ENCODE results near the gene KRT26. TPM values are rescaled to one million over a fixed set of nuclear protein-coding genes. Genes with fewer than 3 reads are reported as not detected.

KRT26 gene
- polyA plus RNA-seq, 1 donor from 2014 or later: not detected

DNA sequence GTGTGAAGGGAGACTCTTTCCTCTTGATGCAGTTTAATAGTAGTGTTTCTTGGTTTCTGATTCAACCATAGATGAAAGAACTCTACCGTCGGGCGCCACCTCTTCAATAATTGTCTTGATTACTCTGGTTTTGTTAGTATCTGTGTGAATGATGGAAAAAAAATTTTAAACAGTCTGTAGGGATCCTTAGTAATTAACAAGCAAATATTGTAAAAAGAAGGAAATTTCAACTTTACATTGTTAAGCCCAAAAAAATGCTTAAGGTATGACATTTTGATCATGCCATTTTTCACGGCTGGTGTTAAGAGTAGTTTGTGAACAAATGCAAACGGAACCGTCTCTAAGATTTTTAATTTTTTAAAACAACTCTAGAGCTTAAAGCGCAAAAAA is 46.3 kb upstream of the KRT26 start:
- peaks cover 6% of the 10 kb centered on the region for H3K79me2 ChIP-seq (replicated peaks; ENCODE audit: insufficient read depth, low read length)
- peaks cover 4% of the 10 kb centered on the region for H3K27me3 ChIP-seq (ENCODE audit: insufficient read depth, low read depth, low read length)

DNA sequence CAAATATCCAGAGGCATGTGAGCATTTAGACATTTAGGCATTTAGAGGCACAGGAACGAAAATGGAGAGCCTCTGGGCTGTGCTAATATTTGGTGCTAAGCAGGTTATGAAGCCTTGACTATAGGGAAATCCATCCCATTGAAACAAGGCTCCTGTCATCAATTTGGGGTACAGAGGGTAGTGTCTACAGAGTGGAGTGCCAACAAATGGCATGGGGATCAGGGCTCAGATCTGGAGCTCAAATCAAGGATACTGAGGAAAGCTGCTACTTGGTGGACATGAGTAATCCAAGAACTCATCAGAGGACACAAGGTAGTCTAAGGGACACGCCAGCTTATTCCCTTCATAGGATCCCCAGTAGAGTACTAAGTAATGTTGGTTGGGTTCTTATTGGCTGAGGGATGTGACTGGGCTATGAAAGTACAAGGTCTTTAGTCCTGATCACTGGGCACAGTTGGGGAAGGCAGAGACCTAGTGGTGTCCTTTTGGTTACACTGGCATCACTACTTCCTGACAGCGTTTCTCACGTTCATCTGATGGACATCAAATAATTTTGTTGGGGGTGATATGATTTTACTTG is 45.2 kb upstream of the KRT26 start:
- Histone ChIP-seq H3K9me2 (ENCODE audit: insufficient read depth, low read length) (no peaks in the 10 kb centered on the region), H3K4me2 (ENCODE audit: low read length) (no peak overlapping the region), H3K9me3 (ENCODE audit: low read length) (no peaks in the 10 kb centered on the region), H3F3A (ENCODE audit: insufficient read depth, low read length, poor library complexity, severe bottlenecking) (no peaks in the 10 kb centered on the region), H3K9ac (ENCODE audit: low read length) (no peak overlapping the region), H3K27ac (ENCODE audit: low read length) (no peak overlapping the region), H3K79me2 (replicated peaks; ENCODE audit: insufficient read depth, low read length) (peaks cover 6% of the 10 kb centered on the region), H3K27me3 (ENCODE audit: insufficient read depth, low read depth, low read length) (peaks cover 4% of the 10 kb centered on the region), H2AFZ (ENCODE audit: low read depth, low read length) (no peak overlapping the region), H3K4me3 (ENCODE audit: low read length) (peak overlapping the region; percentile 78), H4K20me1 (ENCODE audit: insufficient read depth) (no peaks in the 10 kb centered on the region), H3K36me3 (ENCODE audit: insufficient read depth, low read length) (no peaks in the 10 kb centered on the region)
- TF ChIP-seq POLR2AphosphoS5 (IDR thresholded peaks at IDR 0.05) (no peak), EZH2 (IDR thresholded peaks at IDR 0.05; ENCODE audit: borderline replicate concordance, insufficient read depth, low read length, poor library complexity, severe bottlenecking) (no peak), RAD21 (conservative IDR thresholded peaks at IDR 0.05) (no peak), EP300 (conservative IDR thresholded peaks at IDR 0.05; ENCODE audit: poor library complexity, severe bottlenecking) (no peak), TAF1 (IDR thresholded peaks at IDR 0.05; ENCODE audit: low read depth) (no peak), CTCF (IDR thresholded peaks at IDR 0.05; ENCODE audit: poor library complexity, severe bottlenecking) (no peak), REST (IDR thresholded peaks at IDR 0.05; ENCODE audit: borderline replicate concordance) (no peak)

More for the DNA sequence above, 46.3 kb upstream of the KRT26 start:
- Histone ChIP-seq H3K9ac (ENCODE audit: low read length) (peak overlapping the region; percentile 76), H3K4me3 (ENCODE audit: low read length) (peak overlapping the region; percentile 78), H3K27ac (ENCODE audit: low read length) (peak overlapping the region; percentile 72), H4K20me1 (ENCODE audit: insufficient read depth) (no peaks in the 10 kb centered on the region), H3K9me2 (ENCODE audit: insufficient read depth, low read length) (no peaks in the 10 kb centered on the region), H3K9me3 (ENCODE audit: low read length) (no peaks in the 10 kb centered on the region), H3K4me2 (ENCODE audit: low read length) (peak overlapping the region; percentile 99), H2AFZ (ENCODE audit: low read depth, low read length) (peak overlapping the region; percentile 82), H3F3A (ENCODE audit: insufficient read depth, low read length, poor library complexity, severe bottlenecking) (no peaks in the 10 kb centered on the region), H3K36me3 (ENCODE audit: insufficient read depth, low read length) (no peaks in the 10 kb centered on the region)
- no peak for TF ChIP-seq CTCF (IDR thresholded peaks at IDR 0.05; ENCODE audit: poor library complexity, severe bottlenecking)
- TF ChIP-seq REST (IDR thresholded peaks at IDR 0.05; ENCODE audit: borderline replicate concordance): no peak
- no peak for TF ChIP-seq SMC3 (conservative IDR thresholded peaks at IDR 0.05; ENCODE audit: poor library complexity)
- no peak for TF ChIP-seq MXI1 (conservative IDR thresholded peaks at IDR 0.05; ENCODE audit: poor library complexity, severe bottlenecking)
- no peak for TF ChIP-seq RAD21 (conservative IDR thresholded peaks at IDR 0.05)
- TF ChIP-seq POLR2AphosphoS5 (IDR thresholded peaks at IDR 0.05): no peak
